Keratinocyte (primary cell): ENCODE results near the gene CSTF1. TPM values are rescaled to one million over a fixed set of nuclear protein-coding genes. Genes with fewer than 3 reads are reported as not detected.

Source experiments
- DNase-seq: peaks from one replicate; pipeline ENCODE4 v3.0.0-alpha.2; 2011; ENCODE audit warnings: low read depth, missing footprints, low spot score
- FAIRE-seq: peaks from 2 replicates; lab custom pipeline; 2011; peaks lifted over from hg19 to GRCh38; lab: Jason Lieb, UNC
- H2AFZ ChIP-seq: 2 replicates; pipeline ENCODE4 v1.6.0; 2012; ENCODE audit warnings: low read length, control low read depth, inconsistent platforms; ENCODE audit not compliant: control insufficient read depth
- H3K27ac ChIP-seq: 2 replicates; pipeline ENCODE4 v1.5.1; 2011; ENCODE audit warnings: low read length; ENCODE audit not compliant: control insufficient read depth, insufficient read depth
- H3K27me3 ChIP-seq: 3 replicates; pipeline ENCODE4 v1.6.0; 2011; ENCODE audit warnings: low read length; ENCODE audit not compliant: control insufficient read depth, insufficient read depth; ENCODE audit errors: extremely low read depth
- H3K36me3 ChIP-seq, 2 experiments: 2 replicates in 1 of 2; 3 replicates in 1 of 2; pipeline ENCODE4 v1.5.1; 2011; ENCODE audit warnings: low read length in 2 of 2, mild to moderate bottlenecking in 1 of 2; ENCODE audit not compliant: control insufficient read depth in 2 of 2, insufficient read depth in 2 of 2; ENCODE audit errors: extremely low read depth in 1 of 2
- H3K4me1 ChIP-seq: 3 replicates; pipeline ENCODE4 v1.5.1; 2011; ENCODE audit warnings: low read length; ENCODE audit not compliant: control insufficient read depth, insufficient read depth; ENCODE audit errors: extremely low read depth
- H3K4me2 ChIP-seq: 3 replicates; pipeline ENCODE4 v1.6.0; 2011; ENCODE audit warnings: low read depth, low read length; ENCODE audit not compliant: control insufficient read depth, insufficient read depth; ENCODE audit errors: extremely low read depth
- H3K4me3 ChIP-seq, 3 experiments: fragments of 200-600 bp in 1 of 3; sonication (generic) in 1 of 3; 2 replicates in 2 of 3; 3 replicates in 1 of 3; pipeline ENCODE4 v1.5.1; 2011 to 2016; ENCODE audit warnings: low read length in 3 of 3, mild to moderate bottlenecking in 3 of 3, control low read depth in 2 of 3, inconsistent platforms in 1 of 3, low read depth in 1 of 3, mixed read lengths in 1 of 3, mixed run types in 1 of 3, moderate library complexity in 1 of 3; ENCODE audit not compliant: control insufficient read depth in 2 of 3, insufficient read depth in 2 of 3; ENCODE audit errors: extremely low read depth in 1 of 3
- H3K79me2 ChIP-seq: 2 replicates; pipeline ENCODE4 v1.6.0; 2012; ENCODE audit warnings: low read length; ENCODE audit not compliant: control insufficient read depth, insufficient read depth
- H3K9ac ChIP-seq: 3 replicates; pipeline ENCODE4 v1.6.0; 2011; ENCODE audit warnings: low read length; ENCODE audit not compliant: control insufficient read depth, insufficient read depth; ENCODE audit errors: extremely low read depth
- H3K9me1 ChIP-seq: 3 replicates; pipeline ENCODE4 v1.6.0; 2011; ENCODE audit warnings: low read length; ENCODE audit not compliant: control insufficient read depth, insufficient read depth; ENCODE audit errors: extremely low read depth
- H3K9me3 ChIP-seq: 2 replicates; pipeline ENCODE4 v1.5.1; 2012; ENCODE audit warnings: low read depth, low read length; ENCODE audit not compliant: control insufficient read depth
- H4K20me1 ChIP-seq: 3 replicates; pipeline ENCODE4 v1.6.0; 2011; ENCODE audit warnings: low read length; ENCODE audit not compliant: control insufficient read depth, insufficient read depth; ENCODE audit errors: extremely low read depth
- CTCF ChIP-seq, 3 experiments: IDR thresholded peaks in 1 of 3; conservative IDR thresholded peaks in 1 of 3; optimal IDR thresholded peaks in 1 of 3; 2 replicates in 2 of 3; 3 replicates in 1 of 3; pipeline versions ENCODE3 to v1.5.1; 2011; ENCODE audit warnings: low read length in 3 of 3, mild to moderate bottlenecking in 3 of 3, moderate library complexity in 2 of 3, control low read depth in 1 of 3, inconsistent platforms in 1 of 3; ENCODE audit not compliant: insufficient read depth in 2 of 3; ENCODE audit errors: extremely low read depth in 1 of 3
- EZH2 ChIP-seq: IDR thresholded peaks from one replicate; pipeline ENCODE4 v1.6.1; 2012; ENCODE audit warnings: inconsistent platforms, mild to moderate bottlenecking, low read length, moderate library complexity
- dilution Hi-C: fragments of 300-500 bp; cut with MboI; formaldehyde crosslinking; loops from one replicate; pipeline ENCODE4 v1.7.0; 2020; ENCODE audit warnings: low sequenced_read_pairs; ENCODE audit not compliant: extremely low pct_ligation_motif_present
- polyA plus RNA-seq, 5 experiments: library from polyadenylated mRNA; depleted of rRNA in 3 of 5; stranded (reverse) in 3 of 5; stranded (forward) in 1 of 5; unstranded in 1 of 5; fragments of >200 nt; gene quantifications; 1 replicate in 1 of 5; 2 replicates in 3 of 5; 3 replicates in 1 of 5; pipeline versions ENCODE4 v1.2.1 to v1.2.3, GENCODE V29; 2011 to 2012; ENCODE audit warnings: missing spikeins in 2 of 5, low read depth in 1 of 5, low replicate concordance in 1 of 5

The CSTF1 gene
- polyA plus RNA-seq, 1 donor (not counting 4 experiments of a cell fraction or from before 2014, with no cell fraction given): 40.3 TPM

DNA sequence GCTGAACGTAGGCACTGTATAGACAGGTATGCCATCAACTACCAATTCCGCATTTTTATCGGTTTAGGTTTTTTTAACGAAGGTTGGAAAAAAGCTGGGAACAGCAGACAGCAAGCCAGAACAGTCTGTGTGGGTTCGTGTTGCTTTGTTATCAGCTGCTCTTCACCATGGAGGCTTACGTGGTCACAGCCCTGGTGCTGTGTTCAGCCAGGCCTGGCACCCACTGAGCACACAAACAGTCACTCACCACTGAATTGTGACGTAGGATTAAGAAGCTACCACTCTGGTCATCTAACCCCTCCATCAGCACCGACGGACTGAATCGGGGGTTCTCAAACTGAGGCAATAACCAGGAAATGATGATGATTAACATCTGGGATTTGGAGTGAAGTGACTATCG lies 20.5 kb upstream of the CSTF1 start:
- Histone ChIP-seq H3K9ac (no peak overlapping the region), H3K36me3 (peaks cover 6 to 20% of the 10 kb centered on the region in 2 experiments), H3K4me1 (peaks cover 4% of the 10 kb centered on the region), H3K27me3 (no peaks in the 10 kb centered on the region), H2AFZ (no peak overlapping the region), H3K79me2 (peaks cover 17% of the 10 kb centered on the region), H3K9me1 (peaks cover 2% of the 10 kb centered on the region), H3K9me3 (no peaks in the 10 kb centered on the region), H3K4me3 (no peak overlapping the region), H3K4me2 (no peak overlapping the region), H4K20me1 (no peaks in the 10 kb centered on the region), H3K27ac (no peak overlapping the region)
- no peak for FAIRE-seq
- TF ChIP-seq EZH2: no peak
- no peak for TF ChIP-seq CTCF (optimal IDR thresholded peaks at IDR 0.05 in 1 of 3, IDR thresholded peaks at IDR 0.05 in 1 of 3, conservative IDR thresholded peaks at IDR 0.05 in 1 of 3; ENCODE audit: extremely low read depth in 1 of 3, insufficient read depth in 2 of 3, low read length in 3 of 3)
- no peak for DNase-seq
- dilution Hi-C loops: no loop called here

DNA sequence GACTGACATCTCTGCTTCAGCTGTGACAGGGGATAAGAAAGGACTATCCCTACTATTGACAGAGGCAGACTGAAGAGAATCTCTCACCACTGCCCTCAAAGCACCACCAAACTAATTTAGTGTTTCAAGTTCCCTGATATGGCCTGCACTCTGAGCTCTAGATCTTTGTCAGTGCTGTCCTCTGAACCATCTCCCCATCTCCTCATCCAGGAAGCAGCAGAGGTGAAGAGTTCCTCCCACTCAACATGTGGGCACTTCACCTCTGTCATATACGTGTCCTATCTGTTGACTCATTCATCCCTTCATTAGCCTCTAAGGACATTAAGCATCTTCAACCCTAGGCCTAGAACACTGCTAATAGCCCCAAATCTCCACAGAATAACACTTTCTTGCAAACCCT lies 19.6 kb upstream of the CSTF1 start:
- DNase-seq: no peak
- H3K4me1 ChIP-seq: peaks cover 4% of the 10 kb centered on the region
- no peaks in the 10 kb centered on the region for H3K27me3 ChIP-seq
- no peak for FAIRE-seq
- no peak overlapping the region for H3K4me3 ChIP-seq
- dilution Hi-C loops: no loop called here
- no peak overlapping the region for H2AFZ ChIP-seq
- H3K9me3 ChIP-seq: no peaks in the 10 kb centered on the region
- H3K9me1 ChIP-seq: peaks cover 2% of the 10 kb centered on the region
- peaks cover 6 to 20% of the 10 kb centered on the region in 2 experiments for H3K36me3 ChIP-seq
- H3K79me2 ChIP-seq: peaks cover 21% of the 10 kb centered on the region
- TF ChIP-seq CTCF (optimal IDR thresholded peaks at IDR 0.05 in 1 of 3, IDR thresholded peaks at IDR 0.05 in 1 of 3, conservative IDR thresholded peaks at IDR 0.05 in 1 of 3; ENCODE audit: extremely low read depth in 1 of 3, insufficient read depth in 2 of 3, low read length in 3 of 3): no peak
- TF ChIP-seq EZH2: no peak
- no peak overlapping the region for H3K4me2 ChIP-seq
- H3K27ac ChIP-seq: no peak overlapping the region
- H4K20me1 ChIP-seq: no peaks in the 10 kb centered on the region
- H3K9ac ChIP-seq: no peak overlapping the region
